COLO668 (cell line): ENCODE data around the gene LINS1.

Source experiments
- DNase-seq: peaks from one replicate; lab custom pipeline; 2025; ENCODE audit not compliant: unreplicated experiment; lab: John Stamatoyannopoulos, UW

LINS1 gene

GRCh38 chr15:100559330-100559729 lies 42.7 kb downstream of the LINS1 start:
- no peak for DNase-seq

- no peak for DNase-seq
Measured at GRCh38 chr15:100558771-100559254, 43.2 kb downstream of the LINS1 start.

DNA sequence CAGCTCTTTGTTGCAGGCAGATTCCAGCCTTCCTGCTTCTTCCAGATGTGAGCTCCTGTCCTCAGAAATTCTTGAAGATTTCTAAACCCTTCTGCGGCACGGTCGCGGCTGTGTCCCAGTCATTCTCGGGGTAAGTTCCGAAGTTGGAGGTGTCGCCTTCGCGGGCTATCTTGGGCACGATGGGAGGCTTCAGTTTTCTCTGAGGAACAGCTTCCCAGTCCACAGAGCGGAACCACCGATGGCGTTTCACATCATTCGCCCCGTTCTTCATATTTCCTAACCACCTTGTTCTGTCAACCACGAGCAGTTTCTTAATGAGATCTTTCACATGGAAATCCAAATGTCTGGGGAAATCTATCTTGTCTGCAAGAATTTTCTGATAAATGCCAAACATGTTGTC lies 48.5 kb downstream of the LINS1 start:
- no peak for DNase-seq

DNA sequence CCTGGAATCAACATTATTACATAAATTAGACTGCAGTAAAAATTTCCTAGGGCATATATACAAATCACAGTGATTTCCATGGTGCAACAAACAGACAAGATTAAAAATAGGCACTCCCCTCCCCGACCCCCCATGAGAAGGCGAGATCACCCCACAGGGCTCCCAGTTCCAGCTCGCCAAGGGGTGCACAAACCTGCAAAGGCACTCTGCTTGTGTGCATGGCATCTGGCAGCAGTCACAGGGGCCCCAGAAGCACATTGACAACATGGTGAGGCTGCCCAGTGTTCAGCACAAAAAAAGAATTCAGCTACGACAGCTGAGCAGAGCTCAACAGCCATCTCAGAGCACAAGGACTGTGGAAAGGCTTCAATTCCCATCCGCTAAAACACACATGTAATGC lies 54.0 kb downstream of the LINS1 start:
- DNase-seq, result no peak

DNA sequence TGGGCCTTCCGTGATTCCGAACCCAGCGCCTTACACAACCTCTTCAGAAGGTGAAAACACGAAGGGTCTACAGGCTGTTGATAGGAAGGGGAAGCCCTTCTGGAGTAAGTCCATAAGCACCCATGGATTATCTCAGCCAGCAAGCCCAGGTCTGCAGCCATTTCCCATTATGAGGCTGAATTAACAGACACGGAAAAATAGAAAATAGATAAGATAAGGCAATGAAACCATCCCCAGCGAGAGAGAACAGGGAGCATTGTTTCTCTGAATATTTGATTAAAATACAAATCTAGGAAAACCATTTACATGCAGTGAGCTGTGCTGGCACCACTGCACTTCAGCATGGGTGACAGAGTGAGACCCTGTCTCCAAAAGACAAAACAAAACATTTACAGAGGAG lies 57.0 kb downstream of the LINS1 start:
- DNase-seq, result no peak

- DNase-seq, result no peak
Measured at GRCh38 chr15:100544338-100544841, 57.6 kb downstream of the LINS1 start.

- no peak for DNase-seq
Measured at GRCh38 chr15:100542290-100542689, 59.7 kb downstream of the LINS1 start.

GRCh38 chr15:100537331-100537730 lies 64.7 kb downstream of the LINS1 start:
- no peak for DNase-seq

- no peak for DNase-seq
Measured at GRCh38 chr15:100536733-100537132, 65.3 kb downstream of the LINS1 start.

DNA sequence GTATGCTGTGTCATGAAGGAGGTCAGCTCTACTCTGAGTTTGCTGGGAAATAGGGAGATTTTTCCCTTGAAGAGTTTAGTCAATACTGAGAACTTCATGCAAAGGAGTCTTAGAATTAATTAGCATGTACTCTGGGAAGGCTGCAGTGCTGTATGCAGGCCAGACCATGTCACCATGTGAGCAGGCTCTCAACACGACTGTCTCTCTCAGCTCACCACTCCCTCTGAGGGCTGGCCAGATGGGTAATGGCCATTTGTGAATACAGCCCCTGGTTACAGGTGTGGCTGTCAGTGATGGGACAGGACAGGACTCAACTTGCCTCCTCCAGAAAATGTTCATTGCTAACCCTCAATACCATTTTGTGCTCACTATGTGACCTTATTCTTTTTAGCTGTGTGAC lies 68.1 kb downstream of the LINS1 start:
- no peak for DNase-seq

- DNase-seq, result no peak
Measured at GRCh38 chr15:100531823-100532327, 70.1 kb downstream of the LINS1 start.

DNA sequence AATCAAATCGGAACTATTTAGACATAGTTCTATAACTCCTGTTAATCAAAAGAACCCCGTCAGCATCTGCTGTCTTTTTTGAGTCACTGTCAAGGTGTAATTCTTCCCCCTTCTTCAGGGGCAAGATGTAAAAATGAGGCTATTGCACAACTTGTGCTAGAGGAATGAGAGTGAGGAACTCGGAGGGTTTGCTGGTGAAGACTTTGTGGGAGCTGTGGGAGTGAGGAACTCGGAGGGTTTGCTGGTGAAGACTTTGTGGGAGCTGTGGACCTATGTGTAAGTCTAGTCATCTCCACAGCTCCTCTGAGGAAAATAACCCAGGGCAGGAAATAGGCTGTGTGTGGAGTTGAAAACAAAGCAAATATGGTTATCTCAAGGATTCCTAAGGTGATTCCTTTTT lies 70.8 kb downstream of the LINS1 start:
- DNase-seq, result no peak

- DNase-seq, result no peak
Measured at GRCh38 chr15:100529556-100529955, 72.4 kb downstream of the LINS1 start.

DNA sequence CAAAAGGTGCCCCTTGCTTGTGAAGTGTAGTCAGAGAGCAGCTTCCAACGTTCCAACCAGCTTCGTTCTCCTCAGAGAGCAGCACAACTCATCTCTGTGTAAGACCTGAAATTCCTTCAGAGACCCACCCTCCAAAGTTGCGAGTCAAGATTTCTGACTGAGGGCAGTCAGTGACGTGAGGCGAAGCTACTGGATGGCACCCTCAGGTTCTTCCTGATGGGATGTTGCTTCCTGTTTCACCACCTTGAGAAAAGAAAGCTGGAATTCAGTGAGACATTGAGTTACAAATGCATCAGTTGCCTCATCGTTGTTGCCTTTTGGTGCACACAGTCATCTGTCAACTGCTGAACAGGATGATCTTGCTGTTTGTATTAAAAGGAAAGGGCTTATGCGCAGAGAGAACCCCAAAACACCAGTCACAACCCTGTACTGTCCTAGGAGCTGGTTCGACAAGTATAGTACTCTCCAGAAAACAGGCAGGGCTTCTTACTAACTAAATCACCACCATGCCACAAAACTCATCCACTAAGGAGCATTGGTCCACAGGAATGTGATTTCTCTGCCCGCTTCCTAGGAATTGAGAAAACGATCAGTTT lies 73.1 kb downstream of the LINS1 start, which contains the start of gene CERS3:
Gene CERS3 (minus strand): TSS at position 118 of the 596 bp plus-strand sequence. CDS start 27,101 bp downstream, outside the sequence.
- no peak for DNase-seq

DNA sequence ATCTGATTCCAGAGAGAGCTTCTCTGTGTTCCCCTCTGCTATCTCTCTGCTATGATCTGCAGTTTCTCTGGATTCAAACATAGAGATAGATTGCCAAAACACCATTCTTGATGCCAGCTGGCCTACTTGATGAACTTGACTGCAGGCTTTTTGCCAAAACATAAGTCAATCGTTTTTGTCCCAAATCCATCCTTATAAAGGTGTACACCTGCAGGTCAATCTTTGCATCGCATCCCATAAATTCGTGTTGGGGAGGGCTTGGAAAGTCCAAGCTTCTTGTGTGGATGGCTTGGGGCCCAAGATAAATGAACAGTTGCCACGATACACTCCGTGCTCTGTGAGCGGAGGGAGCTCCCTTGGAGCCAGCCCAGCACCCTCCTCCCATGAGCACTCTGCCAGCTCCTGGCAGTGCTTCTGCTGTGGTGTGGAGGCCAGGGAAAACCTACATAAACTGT lies 75.9 kb downstream of the LINS1 start:
- no peak for DNase-seq

GRCh38 chr15:100525436-100525835 lies 76.5 kb downstream of the LINS1 start:
- DNase-seq, result no peak

DNA sequence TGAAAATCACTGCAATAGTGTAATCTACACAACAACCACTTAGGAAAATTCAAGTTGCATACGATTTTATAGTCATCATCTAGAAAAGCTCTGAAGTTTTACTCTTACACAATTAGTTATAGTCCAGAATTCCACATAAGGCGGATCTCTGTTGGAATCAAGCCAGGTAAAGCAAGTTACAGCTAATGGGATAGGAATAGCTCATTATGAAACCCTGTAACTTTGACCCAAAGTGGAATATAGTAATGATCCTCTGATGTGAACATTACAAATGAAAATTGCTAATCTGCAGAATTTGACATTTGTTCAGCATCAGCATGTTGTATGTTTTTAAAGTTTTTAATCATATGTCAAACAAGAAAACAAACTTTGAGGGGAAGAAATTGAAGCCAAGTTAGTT lies 77.7 kb downstream of the LINS1 start:
- DNase-seq, result no peak

DNA sequence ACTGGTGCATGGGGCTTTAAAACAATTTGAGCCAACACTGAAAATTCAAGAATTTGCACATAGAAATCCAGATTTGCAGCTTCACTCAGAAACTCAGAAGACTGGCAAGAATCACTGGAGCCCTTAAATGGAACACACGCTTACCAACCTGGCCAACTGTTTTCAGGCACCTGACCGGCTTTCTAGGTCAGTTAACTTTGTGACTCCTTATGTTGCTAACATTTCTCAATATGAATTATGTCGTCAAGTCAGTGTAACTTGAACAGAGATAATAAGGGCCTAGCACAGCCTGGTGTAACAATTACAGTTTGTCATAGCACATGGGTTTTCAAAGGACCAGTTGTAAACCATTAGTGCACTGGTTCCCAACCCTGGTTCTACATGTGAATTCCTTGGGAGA lies 80.1 kb downstream of the LINS1 start:
- DNase-seq, result no peak

GRCh38 chr15:100520132-100520921 lies 81.7 kb downstream of the LINS1 start:
- DNase-seq, result no peak

- no peak for DNase-seq
Measured at GRCh38 chr15:100517846-100518245, 84.1 kb downstream of the LINS1 start.
